GOT3 (cell line): ENCODE results near the gene KTN1.

Experiments
- DNase-seq: peaks from one replicate; lab custom pipeline; 2025; ENCODE audit warnings: mixed read lengths; lab: John Stamatoyannopoulos, UW

Gene KTN1

GRCh38 chr14:55572578-55572977 is 7.4 kb upstream of the KTN1 start:
- DNase-seq = no peak

GRCh38 chr14:55574988-55575387 is 5.0 kb upstream of the KTN1 start:
- no peak for DNase-seq

- no peak for DNase-seq
These were observed 2.8 kb upstream of the KTN1 start for GRCh38 chr14:55577229-55577628.

- DNase-seq = no peak
These were observed 1.5 kb upstream of the KTN1 start for GRCh38 chr14:55578511-55578910.

GRCh38 chr14:55580470-55581341 is 699 bp downstream of the KTN1 start:
- no peak for DNase-seq

- no peak for DNase-seq
These were observed 1.4 kb downstream of the KTN1 start for GRCh38 chr14:55581342-55581771.

- DNase-seq = no peak
These were observed 2.7 kb downstream of the KTN1 start for GRCh38 chr14:55582746-55583145.

GRCh38 chr14:55583942-55584468 is 4.0 kb downstream of the KTN1 start:
- no peak for DNase-seq

GRCh38 chr14:55585854-55586253 is 5.8 kb downstream of the KTN1 start:
- DNase-seq = no peak

- no peak for DNase-seq
These were observed 6.4 kb downstream of the KTN1 start for GRCh38 chr14:55586411-55586810.

- DNase-seq = no peak
These were observed 7.8 kb downstream of the KTN1 start for GRCh38 chr14:55587847-55588246.

GRCh38 chr14:55588259-55588699 is 8.3 kb downstream of the KTN1 start:
- DNase-seq = no peak

GRCh38 chr14:55589171-55589570 is 9.2 kb downstream of the KTN1 start:
- DNase-seq = no peak

GRCh38 chr14:55592436-55592835 is 12.4 kb downstream of the KTN1 start:
- no peak for DNase-seq

- DNase-seq = no peak
These were observed 13.7 kb downstream of the KTN1 start for GRCh38 chr14:55593698-55594097.

- DNase-seq = no peak
These were observed 19.4 kb downstream of the KTN1 start for GRCh38 chr14:55599250-55599879.

- no peak for DNase-seq
These were observed 21.0 kb downstream of the KTN1 start for GRCh38 chr14:55600784-55601561.

- no peak for DNase-seq
These were observed 23.5 kb downstream of the KTN1 start for GRCh38 chr14:55603401-55603953.

- no peak for DNase-seq
These were observed 24.5 kb downstream of the KTN1 start for GRCh38 chr14:55604488-55604887.

- DNase-seq = no peak
These were observed 25.0 kb downstream of the KTN1 start for GRCh38 chr14:55604900-55605418.

GRCh38 chr14:55605793-55606192 is 25.8 kb downstream of the KTN1 start:
- DNase-seq = no peak

- DNase-seq = no peak
These were observed 27.4 kb downstream of the KTN1 start for GRCh38 chr14:55607386-55607785.
